Activated naive CD4-positive, alpha-beta T cell treated with anti-CD3 and anti-CD28 coated beads for 36 hours (primary cell): Measurements from ENCODE around the gene MYRFL. TPM values are rescaled to one million over a fixed set of nuclear protein-coding genes. Genes with fewer than 3 reads are reported as not detected.

Experiments
- CTCF ChIA-PET: fragments of 350-600 bp; sonication (Branson Sonifier 250); formaldehyde crosslinking; loops from one replicate; lab custom pipeline; 2021; ENCODE audit warnings: antibody characterized with exemption; lab: Charles Lee
- DNase-seq: peaks from one replicate; pipeline ENCODE4 v3.0.0-alpha.2; 2020
- H3K27ac Mint-ChIP-seq: one replicate; pipeline ENCODE4 v1.8.0; 2021; ENCODE audit warnings: mild to moderate bottlenecking, mixed read lengths
- H3K27me3 Mint-ChIP-seq: one replicate; pipeline ENCODE4 v1.8.0; 2021; ENCODE audit warnings: low read depth, mixed read lengths
- H3K36me3 Mint-ChIP-seq: one replicate; pipeline ENCODE4 v1.8.0; 2021; ENCODE audit warnings: low read depth, mixed read lengths
- H3K4me1 Mint-ChIP-seq: one replicate; pipeline ENCODE4 v1.8.0; 2021; ENCODE audit warnings: low read depth, mixed read lengths
- H3K4me3 Mint-ChIP-seq: one replicate; pipeline ENCODE4 v1.8.0; 2021; ENCODE audit warnings: mild to moderate bottlenecking, moderate library complexity, mixed read lengths
- H3K9me3 Mint-ChIP-seq: one replicate; pipeline ENCODE4 v1.8.0; 2021; ENCODE audit warnings: mixed read lengths
- intact Hi-C: fragments of 100-400 bp; cut with micrococcal nuclease; formaldehyde crosslinking; loops from one replicate; pipeline ENCODE4 v1.15.1; 2023
- total RNA-seq, 2 experiments: library from RNA; stranded (reverse); gene quantifications; one replicate each; pipeline ENCODE4 v1.2.3, GENCODE V29; 2021

MYRFL gene
- total RNA-seq, 2 experiments from 2014 or later, result not detected

GRCh38 chr12:69922999-69923398 is 98.0 kb downstream of the MYRFL start:
- H3K36me3 Mint-ChIP-seq, result no peaks in the 10 kb centered on the region
- DNase-seq, result no peak
- H3K9me3 Mint-ChIP-seq, result no peaks in the 10 kb centered on the region
- intact Hi-C loops, result no loop called here
- peaks cover 8% of the 10 kb centered on the region for H3K27me3 Mint-ChIP-seq
- no peak overlapping the region for H3K27ac Mint-ChIP-seq
- H3K4me3 Mint-ChIP-seq, result no peak overlapping the region
- CTCF ChIA-PET, result interaction anchor here (0.7 kb wide), 1 partner anchor 586 kb away, joined by 3 read pairs; no protein-coding TSS in a partner anchor
- H3K4me1 Mint-ChIP-seq, result no peaks in the 10 kb centered on the region

DNA sequence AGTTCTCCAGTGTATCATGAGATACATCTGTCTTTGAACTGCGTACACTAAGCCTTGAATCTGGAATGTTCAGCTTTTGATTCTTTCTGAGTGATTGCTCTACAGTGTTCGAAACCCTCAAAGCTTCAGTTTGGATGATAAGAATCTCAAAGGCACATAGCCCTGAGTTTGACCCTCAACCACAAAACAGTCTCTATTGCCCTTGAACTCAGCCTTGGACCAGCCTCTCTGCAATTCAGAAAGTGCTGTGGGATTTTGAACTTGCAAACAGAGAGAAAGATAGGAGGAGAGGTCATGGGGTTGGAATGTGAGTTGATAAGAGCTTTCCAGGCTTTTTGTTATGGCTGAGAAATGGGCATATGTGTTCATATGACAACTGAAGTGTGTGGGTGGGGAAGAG is 100.3 kb downstream of the MYRFL start:
- Mint-ChIP-seq H3K4me1 (no peaks in the 10 kb centered on the region), H3K4me3 (no peak overlapping the region), H3K27ac (no peak overlapping the region), H3K9me3 (no peaks in the 10 kb centered on the region), H3K27me3 (peaks cover 9% of the 10 kb centered on the region), H3K36me3 (no peaks in the 10 kb centered on the region)
- no peak for DNase-seq
- CTCF ChIA-PET, result interaction anchor here (0.6 kb wide), 1 partner anchor 226 kb away, joined by 3 read pairs; no protein-coding TSS in a partner anchor
- intact Hi-C loops, result no loop called here

GRCh38 chr12:69927164-69927563 is 102.1 kb downstream of the MYRFL start:
- Mint-ChIP-seq H3K27ac (no peak overlapping the region), H3K4me1 (no peaks in the 10 kb centered on the region), H3K4me3 (no peak overlapping the region), H3K9me3 (no peaks in the 10 kb centered on the region), H3K27me3 (peaks cover 9% of the 10 kb centered on the region), H3K36me3 (no peaks in the 10 kb centered on the region)
- DNase-seq, result no peak
- CTCF ChIA-PET, result no interaction called here
- intact Hi-C loops, result no loop called here

DNA sequence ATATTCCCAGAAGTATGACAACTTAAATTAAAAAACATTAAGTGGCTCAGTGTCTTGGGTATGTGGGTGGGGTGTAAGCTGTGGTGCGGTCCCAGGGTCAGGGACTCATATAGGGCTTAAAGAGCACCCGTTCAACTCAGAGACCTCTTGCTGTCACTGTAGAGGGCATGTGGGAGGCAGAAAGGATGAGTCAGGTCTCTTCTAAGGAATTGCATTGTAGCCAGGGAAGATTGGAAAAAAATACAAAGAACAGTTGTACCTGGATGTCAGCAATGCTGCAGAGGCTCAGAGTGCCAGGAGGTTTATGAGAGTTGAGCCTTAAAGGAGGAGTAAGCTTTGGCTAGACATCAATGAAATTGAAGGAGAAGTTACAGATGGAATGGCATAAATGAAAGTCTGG is 104.1 kb downstream of the MYRFL start:
- no peaks in the 10 kb centered on the region for H3K4me1 Mint-ChIP-seq
- H3K27ac Mint-ChIP-seq, result no peak overlapping the region
- CTCF ChIA-PET, result interaction anchor here (0.6 kb wide), 1 partner anchor 443 kb away, joined by 3 read pairs; no protein-coding TSS in a partner anchor
- intact Hi-C loops, result no loop called here
- H3K27me3 Mint-ChIP-seq, result peaks cover 7% of the 10 kb centered on the region
- no peak overlapping the region for H3K4me3 Mint-ChIP-seq
- H3K36me3 Mint-ChIP-seq, result no peaks in the 10 kb centered on the region
- DNase-seq, result no peak
- H3K9me3 Mint-ChIP-seq, result no peaks in the 10 kb centered on the region

- peaks cover 7% of the 10 kb centered on the region for H3K27me3 Mint-ChIP-seq
- H3K4me1 Mint-ChIP-seq, result no peaks in the 10 kb centered on the region
- H3K36me3 Mint-ChIP-seq, result no peaks in the 10 kb centered on the region
- H3K4me3 Mint-ChIP-seq, result no peak overlapping the region
- CTCF ChIA-PET, result interaction anchor here (0.6 to 0.9 kb wide), 2 partner anchors 88 to 443 kb away, joined by 3 read pairs; no protein-coding TSS in a partner anchor
- no peak for DNase-seq
- no peaks in the 10 kb centered on the region for H3K9me3 Mint-ChIP-seq
- intact Hi-C loops, result no loop called here
- no peak overlapping the region for H3K27ac Mint-ChIP-seq
These were observed 104.5 kb downstream of the MYRFL start for GRCh38 chr12:69929531-69929930.

DNA sequence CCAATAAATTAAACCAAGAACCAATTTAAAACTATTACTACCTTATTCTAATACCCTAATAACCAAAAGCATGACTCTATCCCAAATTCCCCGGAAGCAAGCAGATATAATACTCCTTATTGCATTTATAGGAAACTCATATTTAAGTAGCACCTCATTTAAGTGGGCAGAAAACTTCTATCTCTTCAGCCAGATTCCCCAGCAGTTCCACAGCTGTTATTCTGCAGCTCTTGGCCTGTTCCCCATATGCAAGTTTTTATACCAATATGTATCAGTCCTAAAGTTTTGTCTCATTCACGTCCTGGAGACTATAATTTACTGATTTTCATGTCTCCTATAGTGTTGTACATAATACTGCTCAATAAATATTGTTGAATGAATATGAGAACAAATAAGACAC is 106.5 kb downstream of the MYRFL start:
- CTCF ChIA-PET, result no interaction called here
- intact Hi-C loops, result no loop called here
- no peaks in the 10 kb centered on the region for H3K9me3 Mint-ChIP-seq
- no peak overlapping the region for H3K27ac Mint-ChIP-seq
- H3K36me3 Mint-ChIP-seq, result no peaks in the 10 kb centered on the region
- no peak overlapping the region for H3K4me3 Mint-ChIP-seq
- no peak for DNase-seq
- no peaks in the 10 kb centered on the region for H3K4me1 Mint-ChIP-seq
- H3K27me3 Mint-ChIP-seq, result peaks cover 5% of the 10 kb centered on the region

GRCh38 chr12:69932154-69932553 is 107.1 kb downstream of the MYRFL start:
- CTCF ChIA-PET, result interaction anchor here (0.7 kb wide), 2 partner anchors 15 to 1403 kb away, joined by 3 read pairs; no protein-coding TSS in a partner anchor
- Mint-ChIP-seq H3K36me3 (no peaks in the 10 kb centered on the region), H3K4me3 (no peak overlapping the region), H3K27ac (no peak overlapping the region), H3K9me3 (no peaks in the 10 kb centered on the region), H3K4me1 (no peaks in the 10 kb centered on the region), H3K27me3 (peaks cover 5% of the 10 kb centered on the region)
- intact Hi-C loops, result no loop called here
- DNase-seq, result no peak

DNA sequence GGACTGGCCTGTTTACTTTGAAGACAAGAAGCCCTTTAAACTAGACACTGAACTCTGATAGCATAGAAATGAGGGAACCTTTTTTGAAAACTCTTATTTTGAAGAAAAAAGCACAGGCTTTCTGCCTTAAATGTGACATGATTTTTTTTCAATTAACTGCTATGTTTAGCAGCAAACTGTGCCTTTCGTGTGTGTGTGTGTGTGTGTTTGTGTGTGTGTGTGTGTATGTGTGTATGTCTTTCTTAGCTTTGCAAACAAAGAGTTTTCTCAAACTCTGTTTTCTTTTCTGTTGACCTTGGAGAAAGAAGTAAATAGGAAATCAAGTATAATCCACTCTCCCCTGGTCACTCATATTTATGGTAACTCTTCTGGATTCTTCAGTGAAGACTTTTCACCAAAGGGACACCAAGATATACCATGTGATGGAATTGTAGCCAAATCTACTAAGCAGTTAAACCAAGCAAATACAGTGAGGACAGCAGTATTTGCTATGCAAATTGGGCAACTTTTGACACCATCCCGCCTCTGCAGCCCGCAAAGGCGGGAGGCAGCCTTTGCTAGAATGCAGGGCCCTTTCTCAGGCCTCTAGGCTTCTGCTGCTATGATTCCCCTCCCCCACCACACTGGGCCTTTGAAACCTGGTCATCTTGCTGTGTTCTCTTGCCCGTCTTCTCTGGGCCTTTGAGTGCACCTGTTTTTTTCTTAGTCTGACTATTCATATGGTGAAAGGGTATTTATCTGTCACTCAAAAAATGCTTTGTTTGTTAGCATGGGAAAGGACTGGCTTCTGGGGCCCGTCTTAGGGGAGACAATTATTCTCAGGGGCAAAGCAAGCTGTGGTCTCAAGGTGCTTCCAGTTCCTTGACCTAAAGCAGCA is 107.9 kb downstream of the MYRFL start:
- no peaks in the 10 kb centered on the region for H3K36me3 Mint-ChIP-seq
- no peak overlapping the region for H3K27ac Mint-ChIP-seq
- no peaks in the 10 kb centered on the region for H3K9me3 Mint-ChIP-seq
- peaks cover 4% of the 10 kb centered on the region for H3K27me3 Mint-ChIP-seq
- intact Hi-C loops, result no loop called here
- H3K4me1 Mint-ChIP-seq, result no peaks in the 10 kb centered on the region
- CTCF ChIA-PET, result interaction anchor here (0.7 kb wide), 2 partner anchors 14 to 1402 kb away, joined by 3 read pairs; no protein-coding TSS in a partner anchor
- DNase-seq, result no peak
- H3K4me3 Mint-ChIP-seq, result no peak overlapping the region

DNA sequence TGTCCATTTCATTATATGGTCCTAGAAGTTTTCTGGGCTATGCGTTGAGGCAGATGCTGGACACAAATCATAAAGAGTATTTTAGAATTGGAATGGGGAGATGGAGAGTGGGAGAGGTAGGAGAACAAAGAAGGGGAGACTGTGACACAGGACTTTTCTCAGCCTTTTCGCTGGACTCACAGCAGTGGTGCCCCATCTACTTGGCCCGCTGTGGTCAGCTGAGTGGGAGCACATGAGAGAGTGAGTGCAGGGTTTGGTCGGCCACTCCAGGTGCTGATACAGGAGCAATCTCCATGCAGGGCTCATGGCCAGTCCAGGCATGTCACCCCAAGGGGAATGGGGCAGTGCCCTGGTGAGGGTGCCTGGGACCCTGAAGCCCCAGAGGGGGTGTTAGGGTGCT is 109.0 kb downstream of the MYRFL start:
- no peak overlapping the region for H3K4me3 Mint-ChIP-seq
- peaks cover 3% of the 10 kb centered on the region for H3K27me3 Mint-ChIP-seq
- CTCF ChIA-PET, result no interaction called here
- intact Hi-C loops, result no loop called here
- no peaks in the 10 kb centered on the region for H3K36me3 Mint-ChIP-seq
- DNase-seq, result no peak
- H3K9me3 Mint-ChIP-seq, result no peaks in the 10 kb centered on the region
- H3K27ac Mint-ChIP-seq, result no peak overlapping the region
- no peaks in the 10 kb centered on the region for H3K4me1 Mint-ChIP-seq

- H3K4me3 Mint-ChIP-seq, result no peak overlapping the region
- no peak overlapping the region for H3K27ac Mint-ChIP-seq
- DNase-seq, result no peak
- H3K27me3 Mint-ChIP-seq, result no peaks in the 10 kb centered on the region
- H3K9me3 Mint-ChIP-seq, result no peaks in the 10 kb centered on the region
- intact Hi-C loops, result no loop called here
- CTCF ChIA-PET, result no interaction called here
- H3K4me1 Mint-ChIP-seq, result no peaks in the 10 kb centered on the region
- no peaks in the 10 kb centered on the region for H3K36me3 Mint-ChIP-seq
These were observed 110.6 kb downstream of the MYRFL start for GRCh38 chr12:69935651-69936100.

DNA sequence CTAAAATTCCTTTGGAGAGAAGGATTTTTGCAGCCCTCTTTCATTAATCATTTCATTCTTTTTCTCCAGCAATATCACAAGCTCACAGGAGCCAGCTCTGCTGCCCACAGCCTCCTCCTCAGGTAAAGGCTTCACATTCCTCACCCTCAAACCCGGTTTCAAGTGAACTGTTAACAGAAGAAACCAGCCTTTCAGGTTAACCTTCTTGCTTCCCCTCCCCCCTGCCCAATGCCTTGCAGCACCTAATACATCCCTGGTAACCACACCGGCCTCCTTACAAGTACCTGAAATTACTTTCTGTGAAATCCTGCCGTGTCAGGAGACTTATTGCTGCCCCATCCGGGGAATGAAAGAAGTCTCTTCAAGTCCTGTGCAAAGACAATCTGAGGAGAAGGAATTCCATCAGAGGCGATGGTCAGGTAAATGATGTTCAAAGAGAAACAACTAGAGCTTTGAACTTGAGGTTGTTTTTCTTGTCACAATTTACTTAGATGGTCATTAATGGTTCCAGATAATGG is 111.2 kb downstream of the MYRFL start:
- H3K4me3 Mint-ChIP-seq, result no peak overlapping the region
- intact Hi-C loops, result no loop called here
- H3K27ac Mint-ChIP-seq, result no peak overlapping the region
- H3K9me3 Mint-ChIP-seq, result no peaks in the 10 kb centered on the region
- CTCF ChIA-PET, result no interaction called here
- H3K27me3 Mint-ChIP-seq, result no peaks in the 10 kb centered on the region
- no peaks in the 10 kb centered on the region for H3K36me3 Mint-ChIP-seq
- no peaks in the 10 kb centered on the region for H3K4me1 Mint-ChIP-seq
- DNase-seq, result no peak

DNA sequence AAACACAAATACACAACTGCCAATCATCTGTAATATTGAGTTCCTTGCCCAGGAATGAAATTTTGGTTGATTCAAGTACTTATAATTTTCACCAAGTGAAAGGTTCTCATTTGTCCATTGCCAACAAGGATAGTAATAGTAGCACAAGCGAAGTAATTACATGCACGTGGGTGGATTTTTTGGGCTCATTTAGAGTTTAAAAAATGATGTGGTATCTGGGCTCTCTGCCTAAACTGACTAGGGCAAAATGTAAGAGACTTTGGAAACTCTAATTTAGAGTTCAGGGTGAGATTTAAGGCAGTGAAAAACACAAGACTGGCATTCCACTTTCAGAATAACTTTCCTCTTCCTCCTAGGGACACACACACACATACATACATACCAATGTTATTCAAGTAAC is 111.7 kb downstream of the MYRFL start:
- no peak for DNase-seq
- CTCF ChIA-PET, result no interaction called here
- intact Hi-C loops, result no loop called here
- Mint-ChIP-seq H3K36me3 (no peaks in the 10 kb centered on the region), H3K27ac (no peak overlapping the region), H3K9me3 (no peaks in the 10 kb centered on the region), H3K27me3 (no peaks in the 10 kb centered on the region), H3K4me3 (no peak overlapping the region), H3K4me1 (no peaks in the 10 kb centered on the region)
